HepG2 (cell line): ENCODE measurements around the gene GDF11. TPM values are rescaled to one million over a fixed set of nuclear protein-coding genes. Genes with fewer than 3 reads are reported as not detected.

Source experiments
- ATAC-seq: fragments of 200-7000 bp; cut with Tn5 transposase; 3 replicates; pipeline ENCODE4 v1.9.1; 2020; ENCODE audit warnings: mild to moderate bottlenecking, moderate library complexity
- BruUV-seq: library from RNA; stranded (reverse); fragments of 400-500 nt; replicated peaks from 2 replicates; lab custom pipeline; 2021; lab: Mats Ljungman, UMichigan
- CTCF ChIA-PET: fragments of 300-600 bp; formaldehyde crosslinking; extraction: SDS; loops from one replicate; lab custom pipeline; 2021; ENCODE audit warnings: low total read pairs, inconsistent platforms, low intra/inter-chr PET ratio; lab: Yijun Ruan, JAX
- POLR2A ChIA-PET: fragments of 350-600 bp; sonication (Branson Sonifier 250); formaldehyde crosslinking; loops from one replicate; lab custom pipeline; 2020; ENCODE audit warnings: antibody characterized with exemption, inconsistent platforms; lab: Yijun Ruan, JAX
- DNase-seq: peaks from one replicate; pipeline ENCODE4 v3.0.0-alpha.2; 2015; ENCODE audit warnings: low spot score
- FAIRE-seq: peaks from 3 replicates; lab custom pipeline; 2011; peaks lifted over from hg19 to GRCh38; lab: Jason Lieb, UNC
- H2AFZ ChIP-seq: one replicate; pipeline ENCODE4 v1.6.1; 2011; ENCODE audit warnings: low read length, inconsistent platforms
- H3K27ac ChIP-seq: fragments of 300-600 bp; 3 replicates; pipeline ENCODE4 v1.8.0; 2011; ENCODE audit warnings: mixed run types, mild to moderate bottlenecking, mixed read lengths, low read length, inconsistent platforms; ENCODE audit not compliant: insufficient read depth; ENCODE audit errors: extremely low read length
- H3K27me3 ChIP-seq, 2 experiments: fragments of 200-600 bp in 1 of 2; 2 replicates in 1 of 2; 3 replicates in 1 of 2; pipeline versions ENCODE4 v1.6.0 to v1.8.0; 2011; ENCODE audit warnings: low read length in 2 of 2, mild to moderate bottlenecking in 2 of 2, moderate library complexity in 2 of 2, inconsistent platforms in 1 of 2; ENCODE audit not compliant: insufficient read depth in 2 of 2, control insufficient read depth in 1 of 2
- H3K36me3 ChIP-seq, 2 experiments: fragments of 200-600 bp in 1 of 2; replicated peaks in 1 of 2; 2 replicates in 1 of 2; 3 replicates in 1 of 2; pipeline versions ENCODE4 v1.5.1 to v1.8.0; 2011; ENCODE audit warnings: low read length in 2 of 2, inconsistent platforms in 1 of 2; ENCODE audit not compliant: insufficient read depth in 2 of 2, control insufficient read depth in 1 of 2
- H3K4me1 ChIP-seq: 2 replicates; pipeline ENCODE4 v1.5.1; 2012; ENCODE audit warnings: low read length, inconsistent platforms; ENCODE audit not compliant: insufficient read depth
- H3K4me2 ChIP-seq: 2 replicates; pipeline ENCODE4 v1.6.0; 2011; ENCODE audit warnings: low read depth, low read length, inconsistent platforms
- H3K4me3 ChIP-seq, 3 experiments: fragments of 200-600 bp in 1 of 3; sonication (generic), shearing (Covaris generic) in 1 of 3; replicated peaks in 1 of 3; 2 replicates each; pipeline ENCODE4 v1.5.1; 2011 to 2016; ENCODE audit warnings: low read length in 3 of 3, inconsistent platforms in 2 of 3, low read depth in 2 of 3, mild to moderate bottlenecking in 2 of 3, control low read depth in 1 of 3, mixed read lengths in 1 of 3; ENCODE audit not compliant: insufficient read depth in 1 of 3
- H3K79me2 ChIP-seq: one replicate; pipeline ENCODE4 v1.6.1; 2011; ENCODE audit warnings: low read length, inconsistent platforms; ENCODE audit not compliant: insufficient read depth
- H3K9ac ChIP-seq: 2 replicates; pipeline ENCODE4 v1.6.0; 2011; ENCODE audit warnings: mild to moderate bottlenecking, low read depth, low read length, inconsistent platforms; ENCODE audit not compliant: insufficient read depth
- H3K9me3 ChIP-seq: 2 replicates; pipeline ENCODE4 v1.5.1; 2012; ENCODE audit warnings: mild to moderate bottlenecking, low read length
- H4K20me1 ChIP-seq: 2 replicates; pipeline ENCODE4 v1.6.0; 2011; ENCODE audit warnings: inconsistent platforms, mild to moderate bottlenecking, low read length, moderate library complexity; ENCODE audit not compliant: insufficient read depth
- AGO1 ChIP-seq: fragments of 200-400 bp; formaldehyde crosslinking; IDR thresholded peaks from 2 replicates; pipeline ENCODE4 v1.6.1; 2017; ENCODE audit warnings: mild to moderate bottlenecking, low read depth, low read length, moderate library complexity; ENCODE audit not compliant: poor library complexity, severe bottlenecking
- AGO2 ChIP-seq: fragments of 200-400 bp; formaldehyde crosslinking; optimal IDR thresholded peaks from 2 replicates; pipeline ENCODE3; 2017; ENCODE audit warnings: mild to moderate bottlenecking, low read depth, low read length, moderate library complexity
- CREBL2 ChIP-seq: sonication (generic); formaldehyde crosslinking; IDR thresholded peaks from 2 replicates; pipeline ENCODE4 v1.8.1; 2023; ENCODE audit warnings: missing genetic modification reagents, mild to moderate bottlenecking, borderline replicate concordance
- E2F2 ChIP-seq: sonication (generic); formaldehyde crosslinking; IDR thresholded peaks from 2 replicates; pipeline ENCODE4 v1.4.0; 2020; ENCODE audit warnings: missing genetic modification reagents, borderline replicate concordance
- GABPA ChIP-seq, 2 experiments: IDR thresholded peaks; 2 replicates each; pipeline ENCODE4 v1.6.1; 2011 to 2016; ENCODE audit warnings: low read depth in 2 of 2, low read length in 1 of 2, missing biosample characterization in 1 of 2, missing genetic modification characterization in 1 of 2
- ISX ChIP-seq: sonication (generic); formaldehyde crosslinking; conservative IDR thresholded peaks from 2 replicates; pipeline ENCODE4 v1.5.0; 2020; ENCODE audit warnings: missing genetic modification reagents
- KDM2A ChIP-seq: sonication (generic); formaldehyde crosslinking; IDR thresholded peaks from 2 replicates; pipeline ENCODE4 v1.4.0; 2020; ENCODE audit warnings: low read depth, missing genetic modification reagents, borderline replicate concordance
- NR0B2 ChIP-seq: sonication (generic); formaldehyde crosslinking; IDR thresholded peaks from 2 replicates; pipeline ENCODE4 v1.4.0; 2020; ENCODE audit warnings: mild to moderate bottlenecking, missing genetic modification reagents
- PHF8 ChIP-seq: sonication (generic); formaldehyde crosslinking; IDR thresholded peaks from 2 replicates; pipeline ENCODE4 v1.5.0; 2020; ENCODE audit warnings: missing genetic modification reagents
- SRY ChIP-seq: sonication (generic); formaldehyde crosslinking; IDR thresholded peaks from 2 replicates; pipeline ENCODE4 v1.8.0; 2022; ENCODE audit warnings: mild to moderate bottlenecking, missing genetic modification reagents
- SYNCRIP ChIP-seq: fragments of 200-400 bp; formaldehyde crosslinking; IDR thresholded peaks from 2 replicates; pipeline ENCODE4 v1.6.1; 2018; ENCODE audit warnings: mild to moderate bottlenecking, low read depth, low read length; ENCODE audit not compliant: insufficient read depth
- THAP11 ChIP-seq: IDR thresholded peaks from 2 replicates; pipeline ENCODE4 v1.6.1; 2016; ENCODE audit warnings: missing biosample characterization, missing genetic modification reagents
- ZFP36L1 ChIP-seq: sonication (generic); formaldehyde crosslinking; IDR thresholded peaks from 2 replicates; pipeline ENCODE4 v1.8.0; 2022; ENCODE audit warnings: mild to moderate bottlenecking, missing genetic modification reagents, moderate library complexity
- ZNF326 ChIP-seq: sonication (generic); formaldehyde crosslinking; IDR thresholded peaks from 2 replicates; pipeline ENCODE4 v1.4.0; 2020; ENCODE audit warnings: missing genetic modification reagents, borderline replicate concordance
- ZNF331 ChIP-seq: sonication (generic); formaldehyde crosslinking; IDR thresholded peaks from 2 replicates; pipeline ENCODE4 v1.4.0; 2020; ENCODE audit warnings: missing genetic modification reagents
- ZNF34 ChIP-seq: sonication (generic); formaldehyde crosslinking; IDR thresholded peaks from 2 replicates; pipeline ENCODE4 v1.4.0; 2020; ENCODE audit warnings: mild to moderate bottlenecking, missing genetic modification reagents, borderline replicate concordance
- ZNF350 ChIP-seq: sonication (generic); formaldehyde crosslinking; IDR thresholded peaks from 2 replicates; pipeline ENCODE4 v1.4.0; 2020; ENCODE audit warnings: mild to moderate bottlenecking, low read depth, missing genetic modification reagents, borderline replicate concordance
- ZNF777 ChIP-seq: sonication (generic); formaldehyde crosslinking; IDR thresholded peaks from 2 replicates; pipeline ENCODE4 v1.4.0; 2020; ENCODE audit warnings: missing genetic modification reagents
- whole genome bisulfite sequencing: methylation state at CpG from one replicate; pipeline ENCODE4 v1.1.6; 2017; ENCODE audit warnings: low lambda C conversion rate; 5-methylcytosine and 5-hydroxymethylcytosine counted together
- in situ Hi-C: cut with HindIII; loops from 2 replicates; pipeline ENCODE4 v1.10.0; 2017; ENCODE audit warnings: low pct_unique_long_range_greater_than_20kb; ENCODE audit not compliant: extremely low pct_ligation_motif_present
- intact Hi-C: fragments of 100-400 bp; cut with micrococcal nuclease; formaldehyde crosslinking; loops from one replicate; pipeline ENCODE4 v1.10.0; 2022; ENCODE audit not compliant: unreplicated experiment
- polyA plus RNA-seq, 8 experiments: library from polyadenylated mRNA; depleted of rRNA in 3 of 8; stranded (reverse) in 7 of 8; unstranded in 1 of 8; fragments of >200 nt; fragmentation: Illumina TruSeq in 4 of 8; extraction: Trizol in 4 of 8; gene quantifications; 2 replicates each; pipeline versions ENCODE4 v1.2.1 to v1.2.3, GENCODE V29; 2011 to 2016; ENCODE audit warnings: low read depth in 4 of 8, missing spikeins in 1 of 8, mixed read lengths in 1 of 8; ENCODE audit not compliant: insufficient read depth in 1 of 8
- total RNA-seq, 5 experiments: library from RNA; depleted of rRNA; stranded (reverse); fragments of >200 nt; fragmentation: Illumina TruSeq; extraction: Trizol; gene quantifications; 2 replicates each; pipeline ENCODE4 v1.2.3, GENCODE V29; 2016; ENCODE audit warnings: low read depth in 1 of 5
- TF ChIP-seq, protein P1 (sequence below): sonication (generic); formaldehyde crosslinking; IDR thresholded peaks from 2 replicates; pipeline ENCODE4 v1.5.0; 2020; ENCODE audit warnings: mild to moderate bottlenecking, low read depth, missing genetic modification reagents, borderline replicate concordance

GDF11 gene
- total and polyA plus RNA-seq, 2 of the 13 experiments (the other 11 are each of a cell fraction or from before 2014, with no cell fraction given), result 0.63 to 1.5 TPM

DNA sequence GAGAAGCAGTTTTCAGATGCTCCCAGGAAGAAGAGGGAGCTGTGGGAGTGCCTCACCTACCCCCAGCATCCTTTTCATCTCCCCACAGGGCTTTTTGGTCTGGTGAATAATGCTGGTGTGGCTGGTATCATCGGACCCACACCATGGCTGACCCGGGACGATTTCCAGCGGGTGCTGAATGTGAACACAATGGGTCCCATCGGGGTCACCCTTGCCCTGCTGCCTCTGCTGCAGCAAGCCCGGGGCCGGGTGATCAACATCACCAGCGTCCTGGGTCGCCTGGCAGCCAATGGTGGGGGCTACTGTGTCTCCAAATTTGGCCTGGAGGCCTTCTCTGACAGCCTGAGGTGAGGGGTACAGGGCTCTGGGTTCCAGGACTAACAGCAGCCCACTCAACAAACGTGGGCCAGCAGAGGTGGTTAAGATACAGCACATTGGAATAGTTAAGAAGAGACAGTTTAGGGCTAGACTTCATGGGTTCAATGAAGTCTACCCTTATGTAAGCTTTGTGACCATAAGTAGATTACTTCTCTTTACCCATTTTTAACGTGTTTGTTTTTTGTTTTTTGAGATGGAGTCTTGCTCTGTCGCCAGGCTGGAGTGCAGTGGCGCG lies 21.2 kb upstream of the GDF11 start:
- 87% methylated on average over 4 of the region's 14 CpGs for WGBS
- peak overlapping the region; percentile 62; the same call in 1 of the 2 replicates for H3K4me2 ChIP-seq
- no peak overlapping the region for H3K27ac ChIP-seq
- H2AFZ ChIP-seq, result no peak overlapping the region
- FAIRE-seq (no peak), DNase-seq (no peak), ATAC-seq (no peak)
- H3K9me3 ChIP-seq, result no peaks in the 10 kb centered on the region
- H3K4me3 ChIP-seq, result no peak overlapping the region
- H3K27me3 ChIP-seq, result no peaks in the 10 kb centered on the region
- TF ChIP-seq KDM2A (CRISPR knock-in tag), result no peak
- TF ChIP-seq AGO2, result peak; percentile 65
- no peak for TF ChIP-seq SYNCRIP
- TF ChIP-seq CREBL2, result no peak
- TF ChIP-seq NR0B2 (CRISPR knock-in tag), result 0 out of 2 replicates have a peak, but pooled peaks have one; percentile 42
- no peak for TF ChIP-seq ZFP36L1
- no peak for TF ChIP-seq GABPA (IDR thresholded peaks at IDR 0.05; ENCODE audit: low read depth, low read length)
- no peak for TF ChIP-seq GABPA (CRISPR knock-in tag; IDR thresholded peaks at IDR 0.05; ENCODE audit: low read depth)
- TF ChIP-seq SRY (CRISPR knock-in tag), result no peak
- TF ChIP-seq ZNF34 (CRISPR knock-in tag), result no peak
- no peak for TF ChIP-seq ZNF350 (CRISPR knock-in tag)
- TF ChIP-seq ZNF326, result no peak
- no peak for TF ChIP-seq E2F2
- peak; percentile 72 for TF ChIP-seq AGO1
- TF ChIP-seq, protein P1, sequence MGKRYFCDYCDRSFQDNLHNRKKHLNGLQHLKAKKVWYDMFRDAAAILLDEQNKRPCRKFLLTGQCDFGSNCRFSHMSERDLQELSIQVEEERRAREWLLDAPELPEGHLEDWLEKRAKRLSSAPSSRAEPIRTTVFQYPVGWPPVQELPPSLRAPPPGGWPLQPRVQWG (CRISPR knock-in tag), result no peak
- TF ChIP-seq ZNF777 (CRISPR knock-in tag), result no peak
- TF ChIP-seq THAP11, result no peak
- no peak for TF ChIP-seq ISX (CRISPR knock-in tag)
- TF ChIP-seq PHF8 (CRISPR knock-in tag), result no peak
- no peak for TF ChIP-seq ZNF331 (CRISPR knock-in tag)
- intact Hi-C loops, result loop anchor here (1.0 to 5.0 kb wide), 5 partner anchors 15 to 534 kb away; partner anchors contain the start of gene ITGA7
- no peaks in the 10 kb centered on the region for H3K79me2 ChIP-seq
- H4K20me1 ChIP-seq, result 0 out of 2 replicates have a peak, but pooled peaks cover 2% of the 10 kb centered on the region
- H3K9ac ChIP-seq, result no peak overlapping the region
- peaks cover 84% of the 10 kb centered on the region for H3K4me1 ChIP-seq
- POLR2A ChIA-PET, result interaction anchor here (0.7 to 5.3 kb wide), 5 partner anchors 8 to 289 kb away, joined by 3 to 38 read pairs (median 19); partner anchors contain the start of genes CD63 and DNAJC14
- in situ Hi-C loops, result no loop called here
- no TSS peak for BruUV-seq
- peaks cover 8 to 21% of the 10 kb centered on the region in 2 experiments for H3K36me3 ChIP-seq
- CTCF ChIA-PET, result interaction anchor here (1.0 to 2.5 kb wide), 3 partner anchors 41 to 62 kb away, joined by 4 to 13 read pairs (median 6); a partner anchor contains a TSS
